GM18508 (cell line): Measurements from ENCODE around the gene DPY19L3.
"Not testable (repeated sequence)": the region's sequence is repeated elsewhere in the genome, so short reads cannot be mapped to it uniquely, and the experiment has no call there.

ENCODE experiments used
- ATAC-seq: cut with Tn5 transposase; IDR thresholded peaks from one replicate; pipeline ENCODE4 v1.9.1; 2021; ENCODE audit warnings: moderate number of reproducible peaks; ENCODE audit not compliant: insufficient read depth, unreplicated experiment

Gene DPY19L3

DNA sequence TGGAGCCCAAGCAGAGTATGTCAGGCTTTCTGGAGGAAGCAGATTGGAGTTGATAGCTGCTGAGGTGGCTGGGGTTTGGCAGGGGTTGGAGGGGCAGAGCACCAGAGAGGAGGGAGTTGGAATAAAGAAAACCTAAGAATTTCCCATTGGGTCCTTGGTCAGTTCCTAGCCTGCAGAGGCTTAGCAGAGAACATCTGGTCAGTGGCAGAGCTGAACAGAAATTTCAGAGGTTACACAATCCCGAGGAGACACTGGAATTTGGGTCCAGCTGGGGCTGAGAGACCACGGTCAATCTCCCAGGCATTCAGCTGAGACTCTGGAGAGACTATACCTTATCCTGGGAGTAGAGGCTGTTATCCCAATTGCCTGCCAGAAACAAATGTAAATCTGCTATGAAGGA lies 84.4 kb downstream of the DPY19L3 start:
- no peak for ATAC-seq

DNA sequence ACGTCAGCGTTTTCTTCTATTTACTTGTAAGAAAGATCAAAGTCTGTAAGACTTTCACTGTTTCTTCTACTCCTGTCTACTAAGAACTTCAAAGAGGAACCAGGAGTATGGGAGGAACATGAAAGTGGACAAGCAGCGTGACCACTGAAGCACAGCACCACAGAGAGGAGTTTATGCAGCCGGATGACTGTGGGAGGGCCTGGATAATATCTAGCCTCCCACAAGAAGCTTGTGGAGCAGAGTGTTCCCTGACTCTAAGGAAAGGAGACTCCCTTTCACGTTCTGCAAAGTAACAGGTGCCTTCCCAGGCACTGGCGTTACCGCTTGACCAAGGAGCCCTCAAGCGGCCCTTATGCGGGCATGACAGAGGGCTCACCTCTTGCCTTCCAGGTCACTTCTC lies 91.8 kb downstream of the DPY19L3 start:
- ATAC-seq = no peak

GRCh38 chr19:32498648-32499200 lies 93.2 kb downstream of the DPY19L3 start:
- ATAC-seq = no peak

GRCh38 chr19:32512498-32512897 lies 106.9 kb downstream of the DPY19L3 start:
- ATAC-seq = not testable (repeated sequence)

GRCh38 chr19:32519023-32519422 lies 113.5 kb downstream of the DPY19L3 start:
- ATAC-seq = no peak

DNA sequence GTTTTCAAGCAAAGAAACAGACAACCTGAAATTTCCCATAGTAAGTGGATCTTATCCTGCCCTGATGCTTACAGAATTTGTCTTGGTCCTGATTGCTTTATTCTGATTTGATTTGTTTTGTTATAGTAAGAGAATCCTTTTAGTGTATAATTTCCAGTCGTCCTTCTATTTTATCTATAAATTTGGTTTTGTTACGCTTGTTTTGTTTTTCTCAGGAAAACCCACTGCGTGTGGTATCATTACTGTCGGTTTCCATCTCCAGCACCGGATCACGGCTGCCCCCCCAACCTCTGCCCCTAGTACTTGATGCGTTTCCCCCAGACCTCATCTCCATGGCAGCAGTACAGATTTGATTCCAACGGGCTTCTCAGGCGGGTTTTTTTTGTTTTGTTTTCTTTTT lies 117.4 kb downstream of the DPY19L3 start:
- ATAC-seq = no peak

- ATAC-seq = no peak
Observed at GRCh38 chr19:32526895-32527294, 121.3 kb downstream of the DPY19L3 start.

DNA sequence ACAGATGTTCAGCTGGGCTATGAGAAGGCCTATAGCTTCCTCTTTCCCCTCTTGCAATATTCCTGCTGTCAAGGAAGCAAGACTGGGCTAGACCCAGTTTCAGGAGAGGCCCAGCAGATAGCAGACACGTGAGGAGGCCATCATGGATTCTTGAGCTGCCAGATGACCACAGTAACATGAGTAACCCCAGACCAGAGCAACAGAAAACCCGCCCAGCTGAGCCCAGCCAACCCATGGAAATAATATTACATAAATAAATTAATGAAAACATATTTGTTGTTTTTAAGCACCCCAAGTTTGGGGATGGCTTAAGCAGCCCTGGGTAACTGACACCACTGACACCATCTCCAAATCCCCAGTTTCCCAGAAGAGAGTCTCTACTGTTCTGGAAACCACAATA lies 125.2 kb downstream of the DPY19L3 start:
- ATAC-seq = no peak

GRCh38 chr19:32532233-32532632 lies 126.7 kb downstream of the DPY19L3 start:
- ATAC-seq = no peak
